LoVo (cell line): ENCODE data around the gene SLC29A2.
A peak's percentile ranks its signal among the peaks of the same experiment; 100 is the strongest.

Source experiments
- DNase-seq: peaks from one replicate; pipeline ENCODE4 v3.0.0-alpha.2; 2016; ENCODE audit warnings: low spot score

The SLC29A2 gene

DNA sequence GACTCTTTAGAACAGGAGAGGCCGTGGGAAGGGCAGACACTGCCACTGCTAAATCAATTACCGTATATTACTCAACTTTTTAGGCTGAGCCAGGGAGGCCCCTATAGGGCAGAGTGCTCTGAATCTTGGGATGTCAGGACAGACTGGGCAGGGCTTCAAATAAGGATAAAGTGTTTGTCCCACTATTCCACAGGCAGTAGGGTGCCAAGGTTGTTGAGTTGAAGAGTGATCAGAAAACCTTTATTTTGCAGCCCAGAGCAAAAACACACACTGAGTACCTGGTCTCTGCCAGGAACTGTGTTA, 22.5 kb downstream of the SLC29A2 start:
- no peak for DNase-seq

DNA sequence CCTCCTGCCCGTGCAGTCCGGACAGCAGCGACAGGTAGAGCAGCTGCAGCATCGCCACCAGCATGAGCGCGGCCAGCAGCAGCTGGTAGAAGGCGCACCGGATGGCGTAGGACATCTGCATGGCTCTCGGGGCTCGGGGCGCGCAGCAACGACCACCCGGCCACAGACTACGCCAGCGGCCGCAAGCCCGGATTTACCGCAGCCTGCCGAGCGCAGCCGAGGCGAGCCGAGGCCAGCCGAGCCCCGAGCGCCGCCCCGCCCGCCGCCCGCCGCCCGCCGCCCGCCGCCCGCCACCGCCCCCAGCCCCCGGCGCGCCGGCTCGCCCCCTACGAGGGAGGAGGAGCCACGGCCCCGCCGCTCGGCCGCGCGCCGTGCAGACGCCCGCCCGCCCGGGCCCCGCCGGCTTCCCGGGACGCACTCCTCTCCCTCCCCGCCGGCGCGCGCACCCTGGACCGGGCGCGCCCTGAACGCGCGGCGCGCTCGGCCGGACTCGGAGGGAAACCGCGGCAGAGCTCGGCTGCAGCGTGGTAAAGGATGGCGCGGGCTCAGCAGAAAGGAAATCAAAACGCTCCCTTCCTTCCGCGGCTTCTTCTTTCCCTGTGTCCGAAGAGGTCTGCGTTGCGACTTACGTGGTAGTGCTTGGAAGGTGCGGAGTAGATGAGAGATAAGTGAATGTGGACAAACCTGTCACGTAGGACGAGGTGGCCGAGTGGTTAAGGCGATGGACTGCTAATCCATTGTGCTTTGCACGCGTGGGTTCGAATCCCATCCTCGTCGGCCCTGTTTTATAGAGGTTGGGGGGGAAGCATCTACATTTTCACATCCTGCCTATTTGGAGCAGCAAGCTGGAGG, 23.9 kb downstream of the SLC29A2 start, which contains the start of gene B4GAT1:
Gene B4GAT1, minus strand, starts transcription at position 205 of the 852 bp plus-strand sequence. Its CDS starts 84 bp downstream, at position 121.
- DNase-seq = peak; percentile 74

DNA sequence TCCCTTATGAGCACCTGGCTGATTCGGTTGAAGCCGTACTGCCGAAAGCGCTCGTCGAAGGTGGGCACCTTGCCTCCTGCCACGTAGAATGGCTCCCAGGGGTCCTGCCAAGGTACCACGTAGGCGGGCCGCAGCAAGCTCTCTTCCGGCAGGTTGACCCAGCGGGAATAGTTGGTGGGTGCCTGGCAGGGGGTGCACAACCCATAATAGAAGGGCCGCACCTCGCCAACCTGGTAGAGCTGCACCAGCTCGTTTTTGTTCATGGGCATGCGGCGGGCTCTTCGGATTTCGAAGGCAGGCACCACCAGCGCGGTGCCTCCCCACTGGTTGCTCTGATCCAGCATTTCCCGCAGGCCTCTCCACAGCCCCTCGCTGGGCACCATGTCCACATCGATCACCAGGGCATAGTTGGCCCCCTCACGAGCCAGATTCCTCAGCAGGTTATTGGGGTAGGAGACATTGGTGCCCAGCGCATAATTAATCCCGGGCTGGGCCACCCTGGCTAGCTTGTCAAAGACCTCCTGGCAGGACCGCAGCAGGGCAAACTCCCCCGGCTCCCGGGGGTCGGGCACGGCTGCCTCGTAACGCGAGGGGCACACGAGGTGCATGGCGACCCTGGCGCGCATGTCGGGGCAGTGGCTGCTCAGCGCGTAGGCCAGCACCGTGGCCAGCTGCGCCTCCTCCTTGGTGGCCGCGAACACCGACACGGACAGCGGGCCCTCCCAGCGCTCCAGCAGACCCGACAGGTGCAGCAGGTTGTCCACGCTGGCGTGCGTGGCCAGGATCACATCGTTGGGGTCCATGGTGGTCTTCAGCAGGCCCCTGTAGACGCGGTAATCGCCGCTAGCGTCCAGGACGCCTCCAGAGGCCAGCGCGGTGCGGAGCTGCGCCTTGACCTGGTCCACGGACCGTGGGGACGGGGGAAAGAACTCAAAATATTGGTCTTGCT, 24.8 kb downstream of the SLC29A2 start:
- no peak for DNase-seq

DNA sequence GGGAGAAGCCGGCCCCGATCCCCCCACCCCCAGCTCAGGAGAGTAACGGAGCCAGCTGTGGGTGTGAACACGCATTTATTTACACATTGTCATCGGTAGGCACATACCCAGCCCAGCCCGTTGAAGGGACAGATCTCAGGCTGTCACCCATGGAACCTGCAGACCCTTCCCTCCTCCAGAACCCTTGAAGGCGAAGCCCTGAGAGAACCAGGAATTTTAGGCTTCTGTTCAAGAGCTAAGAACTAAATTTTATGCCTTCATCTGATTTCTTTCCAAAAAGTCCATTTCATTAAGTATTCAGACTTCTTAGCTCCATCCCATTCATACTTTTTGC, 26.3 kb downstream of the SLC29A2 start:
- no peak for DNase-seq

DNA sequence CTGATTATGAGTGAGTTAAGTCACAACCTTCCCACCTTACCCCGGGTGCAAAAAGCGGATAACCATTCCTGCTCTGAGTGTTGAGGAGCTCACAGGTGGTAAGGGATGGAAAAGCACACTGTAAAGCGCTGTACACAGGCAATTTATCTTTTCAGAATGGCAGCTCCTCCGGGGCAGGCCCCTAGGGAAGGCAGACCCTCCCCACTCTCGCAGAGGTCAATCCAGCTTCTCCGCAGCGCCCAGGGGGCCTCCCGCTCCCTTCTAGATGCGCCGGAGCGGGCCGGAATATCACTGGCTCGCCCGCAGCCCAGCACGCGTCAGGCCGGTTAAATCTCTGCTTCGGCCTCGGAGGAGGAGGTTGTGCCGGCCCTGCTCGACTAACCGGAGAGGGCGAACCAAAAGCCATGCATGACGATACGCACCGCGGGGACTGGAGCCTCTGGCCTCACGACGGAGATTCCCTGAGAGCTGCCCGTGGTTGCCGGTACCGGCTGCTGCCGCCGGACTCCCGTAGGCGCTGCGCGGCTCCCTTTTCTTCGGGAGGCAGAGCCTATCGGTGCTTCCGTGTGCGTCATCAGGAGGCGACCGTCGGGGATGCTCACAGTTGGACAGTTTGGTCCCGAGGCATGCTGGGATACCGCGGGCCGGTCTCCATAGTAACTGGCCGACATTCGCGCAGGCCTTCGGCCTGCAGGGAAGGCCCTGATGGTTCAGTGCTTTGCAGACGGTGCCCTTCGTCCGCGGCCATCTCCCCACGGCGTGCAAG, 26.8 kb downstream of the SLC29A2 start, which contains the start of gene BRMS1:
Gene BRMS1, minus strand, starts transcription at position 555 of the 766 bp plus-strand sequence. CDS start 2,870 bp downstream, outside the sequence.
- peak; percentile 94 for DNase-seq

DNA sequence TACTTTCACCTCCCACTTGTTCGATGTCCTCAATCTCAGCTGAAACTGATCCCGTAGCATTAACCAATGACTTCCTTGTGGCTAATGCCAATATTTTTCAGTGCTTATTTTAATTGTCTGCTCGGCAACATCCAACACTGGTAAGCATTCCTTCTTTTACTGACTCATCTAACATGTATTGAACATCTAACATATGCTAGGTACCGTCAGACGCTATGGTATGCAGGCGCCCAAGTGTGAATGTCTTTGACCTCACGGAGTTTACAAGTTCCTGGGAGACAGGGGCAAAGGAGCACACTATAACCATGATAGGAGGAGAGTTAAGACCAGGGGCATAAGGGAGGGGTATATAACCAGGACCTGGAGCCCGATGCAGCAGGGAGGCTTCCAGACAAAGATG, 28.4 kb downstream of the SLC29A2 start:
- DNase-seq = no peak

DNA sequence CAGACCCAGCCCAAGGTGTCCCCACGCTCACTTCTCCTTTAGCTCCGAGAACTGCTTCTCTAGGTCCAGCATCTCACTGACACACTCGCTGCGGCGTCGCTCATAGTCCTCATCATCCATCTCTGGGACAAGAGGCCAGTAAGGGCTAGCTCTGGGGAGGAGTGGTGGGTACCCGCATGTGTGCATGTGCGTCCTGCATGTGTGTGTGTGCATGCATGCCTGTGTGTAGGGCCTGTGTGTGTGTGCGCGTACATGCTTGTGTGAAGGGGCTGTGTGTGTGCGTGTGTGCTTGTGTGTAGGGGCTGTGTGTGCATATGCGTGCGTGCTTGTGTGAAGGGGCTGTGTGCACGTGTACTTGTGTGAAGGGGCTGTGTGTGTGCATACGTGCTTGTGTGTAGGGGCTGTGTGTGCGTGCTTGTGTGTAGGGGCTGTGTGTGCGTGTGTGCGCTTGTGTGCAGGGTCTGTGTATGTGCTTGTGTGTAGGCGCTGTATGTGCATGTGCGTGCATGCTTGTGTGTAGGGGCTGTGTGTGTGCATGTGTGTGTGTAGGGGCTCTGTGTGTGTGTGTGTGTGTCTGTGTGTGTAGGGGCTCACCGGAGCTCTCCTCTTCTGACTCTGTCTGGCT, 29.9 kb downstream of the SLC29A2 start:
- DNase-seq = no peak

DNA sequence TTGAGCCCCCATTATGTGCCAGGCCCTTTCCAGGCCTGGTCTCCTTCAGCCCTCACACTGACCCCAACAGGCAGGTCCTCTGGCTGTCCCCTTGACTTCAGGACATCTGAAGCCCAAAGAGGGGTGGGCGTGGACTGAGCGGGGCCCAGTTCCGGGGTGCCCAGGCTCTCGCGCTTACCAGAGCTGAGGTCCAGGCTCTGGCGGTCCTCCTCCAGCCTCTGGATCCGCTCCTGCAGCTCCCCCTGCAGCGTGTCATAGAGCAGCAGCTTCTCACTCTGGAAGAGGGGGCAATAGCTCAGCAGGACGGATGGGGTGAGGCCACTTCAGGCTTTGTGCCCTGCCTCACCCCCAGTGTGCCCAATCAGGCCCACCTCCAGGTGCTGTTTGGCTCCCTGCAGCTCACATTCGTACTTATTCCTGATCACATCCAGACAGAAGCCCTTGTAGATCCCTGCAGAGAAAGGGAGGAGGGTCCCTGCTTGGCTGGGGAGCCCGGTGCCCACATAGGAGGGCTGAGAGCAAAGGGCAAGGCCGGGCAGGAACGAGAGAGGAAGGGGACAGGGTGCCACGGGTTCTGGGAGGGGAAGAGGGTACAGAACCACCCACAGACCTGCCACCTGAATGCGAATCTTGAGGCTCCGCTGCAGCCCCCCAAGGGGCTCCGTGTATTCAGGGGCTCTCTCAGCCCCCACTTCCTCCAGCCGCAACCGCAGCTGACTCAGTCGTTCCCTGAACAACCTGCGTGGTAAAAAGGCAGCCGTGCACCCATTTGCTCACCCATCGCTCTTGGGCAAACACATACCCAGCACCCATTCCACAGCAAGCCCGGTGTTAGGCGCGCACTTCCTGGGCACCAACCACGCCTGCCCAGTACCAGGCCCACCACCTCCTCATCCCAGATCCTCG, 30.7 kb downstream of the SLC29A2 start:
- no peak for DNase-seq

DNA sequence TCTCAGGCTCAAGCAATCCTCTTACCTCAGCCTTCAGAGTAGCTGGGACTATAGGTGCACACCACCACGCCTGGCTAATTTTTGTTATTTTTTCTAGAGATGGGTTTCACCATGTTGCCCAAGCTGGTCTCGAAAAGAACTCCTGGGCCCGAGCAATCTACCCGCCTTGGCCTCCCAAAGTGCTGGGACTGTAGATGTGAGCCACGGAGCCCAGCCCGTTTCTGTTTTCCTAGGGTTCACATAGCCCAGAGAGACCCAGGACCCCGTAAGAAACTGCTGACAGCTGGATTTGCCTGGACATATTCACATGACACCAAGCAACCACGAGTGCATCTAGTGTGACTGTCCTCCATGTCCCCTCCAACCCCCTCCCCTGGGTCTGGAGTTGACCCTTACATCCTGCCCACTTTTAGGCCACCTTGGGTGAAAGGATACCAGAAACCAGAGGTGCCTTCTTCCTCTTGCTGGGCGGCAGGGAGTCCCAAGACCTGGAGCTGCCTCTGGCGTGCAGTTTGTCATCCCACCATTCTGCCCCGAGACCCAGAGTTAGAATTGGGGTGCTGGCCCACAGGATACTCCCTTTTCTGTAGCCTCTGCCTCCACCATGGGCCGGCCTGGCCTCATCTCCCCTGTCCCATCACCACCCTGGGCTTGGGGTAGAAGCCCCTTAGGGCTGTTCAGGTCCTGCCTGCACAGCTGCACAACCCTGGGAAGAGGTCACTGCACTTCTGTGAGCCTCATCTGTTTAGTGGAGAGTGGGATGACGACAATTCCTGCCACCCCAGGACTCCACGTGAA, 31.7 kb downstream of the SLC29A2 start:
- DNase-seq = no peak

DNA sequence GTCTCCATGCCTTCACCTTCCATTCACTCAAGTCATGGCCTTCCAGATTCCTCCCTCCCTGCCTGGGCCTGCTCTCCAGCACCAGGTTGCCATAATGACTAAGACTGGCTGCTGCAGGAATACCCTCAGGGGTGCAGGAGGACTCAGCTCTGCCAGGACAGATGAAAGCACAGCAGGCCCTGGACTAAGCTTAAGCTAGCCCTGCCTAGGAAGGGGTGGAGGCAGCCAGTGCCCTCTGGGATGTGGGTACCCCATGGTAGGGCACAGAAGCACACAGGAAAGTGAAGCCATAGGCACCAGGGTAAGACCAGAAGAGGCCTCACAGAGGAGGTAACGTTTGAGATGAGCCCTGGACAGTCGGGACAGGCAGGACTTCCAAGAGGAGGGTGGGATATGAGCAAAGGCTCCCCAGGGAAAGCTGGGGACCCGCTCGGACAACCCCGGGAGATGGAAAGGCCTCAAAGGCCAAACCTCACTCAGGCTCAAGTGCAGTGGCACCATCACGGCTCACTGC, 32.3 kb downstream of the SLC29A2 start:
- no peak for DNase-seq

DNA sequence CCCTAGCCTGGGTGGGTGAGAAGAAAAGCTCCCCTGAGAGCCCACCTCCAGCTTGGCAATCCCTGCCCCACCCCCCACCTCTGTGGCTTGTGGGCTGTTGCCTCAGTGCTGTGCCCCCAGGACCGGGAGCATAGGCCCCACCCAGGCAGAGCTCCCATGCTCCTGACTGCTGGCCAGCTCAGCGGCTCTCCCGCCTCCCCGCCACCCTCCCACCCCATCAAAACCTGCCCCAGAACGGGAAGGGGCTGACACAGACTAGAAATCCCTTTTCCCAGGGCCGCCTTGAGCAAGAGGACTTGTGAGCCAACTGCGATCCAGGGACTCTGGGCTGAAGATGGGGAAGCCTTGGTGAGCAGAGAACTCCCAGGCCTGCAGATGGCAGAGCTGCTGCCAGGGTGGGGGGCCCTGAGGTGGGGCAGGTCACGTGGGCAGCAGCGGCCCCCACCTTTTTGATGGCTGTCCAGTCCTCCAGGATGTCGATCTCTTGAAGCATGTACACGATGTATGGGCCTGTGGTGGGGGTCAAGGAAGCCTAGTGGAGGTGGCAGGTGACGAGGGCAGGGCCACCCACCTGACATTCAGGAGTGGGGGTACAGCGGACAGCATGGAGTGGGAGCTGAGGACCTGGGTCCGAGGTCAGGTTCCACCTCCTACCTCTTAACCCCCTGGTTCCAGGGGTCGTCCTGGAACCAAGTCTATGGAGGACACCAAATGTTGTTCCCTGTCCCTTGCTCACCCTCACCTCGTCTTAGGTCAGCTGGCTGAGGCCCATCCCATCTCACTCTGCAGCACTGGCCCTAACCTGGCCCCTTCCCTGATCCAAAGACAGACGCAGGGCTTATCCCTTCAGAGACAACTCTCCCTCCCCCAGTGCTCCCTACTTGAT, 33.0 kb downstream of the SLC29A2 start:
- no peak for DNase-seq

DNA sequence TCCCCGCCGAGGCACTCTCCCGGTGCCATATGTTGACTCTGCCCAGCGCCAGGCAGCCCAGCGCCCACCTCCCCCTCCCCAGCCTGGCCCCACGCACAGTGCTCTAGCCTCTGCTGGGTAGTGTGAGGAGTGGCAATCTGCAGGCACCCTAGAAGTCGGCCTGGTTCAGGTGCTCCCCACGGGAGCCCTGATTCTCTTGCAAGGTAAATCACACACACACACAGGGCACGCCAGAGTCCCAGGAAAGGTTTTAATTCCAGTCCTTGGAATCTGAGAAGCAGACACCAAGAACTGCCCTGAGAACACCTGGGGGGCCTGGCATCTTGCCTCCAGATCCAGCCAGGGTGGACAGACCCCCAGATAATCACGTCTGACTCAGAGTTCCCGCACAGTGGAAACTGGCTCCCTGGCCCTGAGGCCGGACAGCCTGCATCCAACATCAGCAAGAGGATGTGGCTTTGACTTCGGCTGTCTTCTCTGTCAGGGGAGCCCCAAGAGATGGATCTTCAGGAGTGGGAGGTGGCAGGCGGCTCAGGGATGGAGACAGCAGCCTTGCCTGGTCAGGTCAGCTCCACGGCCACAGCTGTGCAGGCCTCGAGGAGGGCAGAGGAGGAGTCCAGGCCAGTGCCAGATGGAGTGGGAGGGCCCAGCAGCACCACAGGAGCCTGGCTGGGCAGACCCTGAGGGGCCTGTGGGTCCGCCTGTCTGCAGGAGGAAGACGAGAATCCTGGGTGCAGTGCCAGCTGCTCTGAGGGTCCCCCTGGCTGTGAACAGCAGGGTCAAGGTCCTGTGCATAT, 34.3 kb downstream of the SLC29A2 start:
- DNase-seq = no peak

DNA sequence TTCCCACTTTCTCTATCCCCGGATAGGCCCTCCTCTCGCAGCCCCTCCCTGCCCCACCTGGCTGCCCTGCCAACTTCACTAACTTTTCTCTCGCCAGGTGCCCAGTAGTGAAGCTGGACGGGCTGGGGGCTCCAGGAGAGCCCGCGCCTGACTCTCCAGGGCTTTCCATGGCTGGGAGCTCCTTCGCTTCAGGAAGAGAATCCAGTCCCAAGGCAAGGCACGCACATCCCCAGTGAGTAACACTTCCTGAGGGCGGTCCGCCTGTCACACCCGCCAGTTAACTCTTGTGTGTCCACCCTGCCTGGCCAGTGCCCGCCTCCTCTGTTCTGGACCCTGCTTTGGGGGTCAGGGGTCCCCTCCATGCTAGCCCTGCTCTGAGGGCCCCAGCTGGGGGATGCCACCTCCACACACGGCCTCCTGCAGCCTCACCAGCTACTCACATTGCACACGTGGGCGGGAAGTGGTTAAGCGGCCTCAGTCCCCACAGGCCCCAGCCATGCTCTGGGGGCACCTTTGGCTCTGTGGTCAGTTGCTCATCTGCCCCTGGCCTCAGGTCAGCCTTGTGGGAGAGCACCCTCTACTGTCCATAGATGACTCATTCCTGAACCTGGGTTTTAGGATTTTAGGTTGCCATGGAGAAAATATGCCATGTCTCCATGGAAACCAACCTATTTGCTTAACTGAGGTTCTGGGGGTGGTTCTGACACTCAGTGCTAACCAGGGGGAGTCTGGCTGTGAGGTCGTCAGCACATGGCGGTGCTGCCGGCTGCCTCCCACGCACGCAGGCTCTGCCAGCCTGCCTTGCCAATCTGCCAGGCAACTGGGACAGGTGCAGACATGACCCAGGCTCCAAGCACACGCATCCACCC, 35.1 kb downstream of the SLC29A2 start, which contains the start of gene RIN1:
Gene RIN1, minus strand, starts transcription at position 201 of the 869 bp plus-strand sequence. Its CDS starts 32 bp downstream, at position 169.
- peak; percentile 73 for DNase-seq

DNA sequence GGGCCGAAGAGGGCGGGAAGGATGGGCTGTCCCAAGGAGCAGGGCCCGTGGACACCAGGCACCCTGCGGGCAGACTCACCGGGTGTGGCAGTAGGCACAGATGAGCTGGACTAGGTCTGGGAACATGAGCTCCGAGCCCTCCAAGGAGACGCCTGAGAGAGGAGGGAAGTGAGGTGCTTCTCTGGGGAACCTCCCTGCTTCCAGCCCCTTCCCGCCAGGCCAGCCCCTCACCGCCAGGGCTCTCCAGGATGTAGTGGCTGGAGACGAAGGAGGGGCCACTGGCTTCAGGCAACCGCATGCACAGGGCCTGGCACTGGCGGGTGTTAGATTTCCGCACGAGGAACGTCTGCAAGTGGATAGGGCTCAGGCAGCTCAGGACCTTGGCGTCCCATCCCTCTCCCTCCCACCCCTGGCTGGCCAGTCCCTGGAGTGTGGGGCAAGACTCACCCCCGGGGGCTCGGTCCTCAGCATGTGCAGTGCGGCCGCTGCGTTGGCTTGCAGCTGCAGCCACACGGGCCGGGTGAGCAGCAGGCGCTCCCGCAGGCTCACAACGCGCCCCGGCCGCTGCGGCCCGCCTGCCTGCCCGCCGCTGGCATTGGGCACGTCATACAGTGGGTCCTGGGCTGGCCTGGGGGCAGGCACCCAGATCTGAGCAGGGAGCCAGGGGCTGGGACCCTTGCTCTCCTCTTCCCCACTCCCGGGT, 35.9 kb downstream of the SLC29A2 start:
- peak; percentile 12 for DNase-seq

DNA sequence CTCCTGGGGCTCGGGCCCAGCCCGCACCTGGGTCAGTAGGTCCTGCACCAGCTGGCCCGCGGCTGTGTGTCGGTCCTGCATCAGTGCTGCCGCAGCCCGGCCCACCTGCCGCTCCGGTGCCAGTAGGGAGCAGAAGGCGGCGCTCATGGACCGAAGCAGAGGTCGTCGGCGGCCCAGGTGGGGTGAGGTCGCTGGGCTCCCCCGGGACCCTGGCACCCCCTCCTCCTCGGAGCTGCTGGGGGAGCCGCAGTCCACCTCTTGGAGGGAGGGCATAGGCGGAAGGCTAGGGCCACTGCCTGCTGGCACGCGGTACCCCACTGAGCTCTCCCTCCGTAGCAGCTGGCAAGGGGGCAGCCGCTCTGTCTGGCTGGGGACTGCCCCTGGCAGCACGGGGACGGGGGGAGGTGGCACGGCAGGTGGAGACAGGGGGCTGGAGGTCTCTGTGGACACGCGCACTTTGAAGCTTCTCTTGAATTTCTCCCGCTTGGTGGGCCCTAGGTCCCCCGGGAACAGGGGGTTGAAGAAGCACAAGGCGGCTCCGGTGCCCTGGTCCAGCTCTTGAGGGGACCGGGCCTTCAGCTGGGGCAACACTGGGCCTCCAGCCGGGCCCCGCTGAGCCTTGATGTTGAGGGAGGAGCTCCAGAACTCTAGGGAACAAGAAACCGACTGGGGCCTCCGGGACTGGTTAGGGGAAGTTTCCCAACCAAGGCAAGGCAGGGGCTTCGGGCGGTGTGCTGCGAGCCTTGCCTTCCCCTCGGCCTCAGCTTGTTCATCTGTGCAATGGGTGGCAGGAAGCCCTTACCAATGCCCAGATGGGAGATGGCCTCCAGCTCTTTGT, 36.7 kb downstream of the SLC29A2 start:
- DNase-seq = no peak
